Activated T-helper 1 cell treated with anti-CD3 and anti-CD28 coated beads, Interleukin-12 subunit alpha, Interleukin-12 subunit beta, Interleukin-2, Interleukin-4 antibody, amounts not matched to agents 30 ng/mL and 10 ng/mL and 1 ng/mL, durations not matched to agents 14 hours and 24 hours and 36 hours (primary cell): ENCODE data around the gene LPP. TPM values are rescaled to one million over a fixed set of nuclear protein-coding genes. Genes with fewer than 3 reads are reported as not detected.
A peak's percentile ranks its signal among the peaks of the same experiment; 100 is the strongest.

ENCODE experiments used
- DNase-seq: peaks from one replicate; pipeline ENCODE4 v3.0.0; 2021; ENCODE audit warnings: low spot score
- H3K27ac Mint-ChIP-seq: one replicate; pipeline ENCODE4 v1.8.0; 2021; ENCODE audit warnings: mild to moderate bottlenecking, mixed read lengths
- H3K27me3 Mint-ChIP-seq: one replicate; pipeline ENCODE4 v1.8.0; 2022; ENCODE audit warnings: mild to moderate bottlenecking, moderate library complexity, mixed read lengths; ENCODE audit not compliant: insufficient read depth
- H3K36me3 Mint-ChIP-seq: one replicate; pipeline ENCODE4 v1.8.0; 2021; ENCODE audit warnings: low read depth, mixed read lengths
- H3K4me1 Mint-ChIP-seq: one replicate; pipeline ENCODE4 v1.8.0; 2021; ENCODE audit warnings: low read depth, mixed read lengths
- H3K4me3 Mint-ChIP-seq: one replicate; pipeline ENCODE4 v1.8.0; 2021; ENCODE audit warnings: mild to moderate bottlenecking, moderate library complexity, mixed read lengths
- H3K9me3 Mint-ChIP-seq: one replicate; pipeline ENCODE4 v1.8.0; 2021; ENCODE audit warnings: mixed read lengths
- intact Hi-C: fragments of 100-400 bp; cut with micrococcal nuclease; formaldehyde crosslinking; loops from one replicate; pipeline ENCODE4 v1.15.1; 2024
- total RNA-seq: library from RNA; stranded (reverse); gene quantifications from 2 replicates; pipeline ENCODE4 v1.2.3, GENCODE V29; 2022

LPP gene
- total RNA-seq, 1 donor from 2014 or later, result 38.2 TPM

GRCh38 chr3:188358787-188359493 is 205.0 kb downstream of the LPP start:
- intact Hi-C loops, result loop anchor here (5.0 kb wide), 1 partner anchor 43 kb away; no protein-coding TSS in a partner anchor
- Mint-ChIP-seq H3K27ac (no peak overlapping the region), H3K4me3 (peak overlapping the region; percentile 4), H3K27me3 (peaks cover 23% of the 10 kb centered on the region), H3K36me3 (peaks cover 4% of the 10 kb centered on the region), H3K4me1 (peaks cover 36% of the 10 kb centered on the region), H3K9me3 (no peaks in the 10 kb centered on the region)
- no peak for DNase-seq

GRCh38 chr3:188360364-188360881 is 206.5 kb downstream of the LPP start:
- no peak for DNase-seq
- Mint-ChIP-seq H3K4me1 (peaks cover 29% of the 10 kb centered on the region), H3K4me3 (no peak overlapping the region), H3K27me3 (peaks cover 25% of the 10 kb centered on the region), H3K27ac (no peak overlapping the region), H3K36me3 (peaks cover 2% of the 10 kb centered on the region), H3K9me3 (no peaks in the 10 kb centered on the region)
- intact Hi-C loops, result no loop called here

- intact Hi-C loops, result no loop called here
- peaks cover 25% of the 10 kb centered on the region for H3K27me3 Mint-ChIP-seq
- H3K27ac Mint-ChIP-seq, result no peak overlapping the region
- peaks cover 3% of the 10 kb centered on the region for H3K36me3 Mint-ChIP-seq
- peaks cover 29% of the 10 kb centered on the region for H3K4me1 Mint-ChIP-seq
- H3K4me3 Mint-ChIP-seq, result no peak overlapping the region
- no peaks in the 10 kb centered on the region for H3K9me3 Mint-ChIP-seq
- DNase-seq, result no peak
Measured at GRCh38 chr3:188361888-188362287, 207.9 kb downstream of the LPP start.

- intact Hi-C loops, result no loop called here
- no peak for DNase-seq
- peaks cover 29% of the 10 kb centered on the region for H3K4me1 Mint-ChIP-seq
- H3K27ac Mint-ChIP-seq, result no peak overlapping the region
- no peak overlapping the region for H3K4me3 Mint-ChIP-seq
- H3K36me3 Mint-ChIP-seq, result peaks cover 3% of the 10 kb centered on the region
- H3K27me3 Mint-ChIP-seq, result peaks cover 22% of the 10 kb centered on the region
- no peaks in the 10 kb centered on the region for H3K9me3 Mint-ChIP-seq
Measured at GRCh38 chr3:188362405-188362831, 208.5 kb downstream of the LPP start.

GRCh38 chr3:188365184-188365583 is 211.2 kb downstream of the LPP start:
- intact Hi-C loops, result no loop called here
- no peak overlapping the region for H3K27ac Mint-ChIP-seq
- H3K36me3 Mint-ChIP-seq, result peaks cover 2% of the 10 kb centered on the region
- peaks cover 1% of the 10 kb centered on the region for H3K27me3 Mint-ChIP-seq
- no peak for DNase-seq
- peaks cover 8% of the 10 kb centered on the region for H3K4me1 Mint-ChIP-seq
- no peaks in the 10 kb centered on the region for H3K9me3 Mint-ChIP-seq
- H3K4me3 Mint-ChIP-seq, result no peak overlapping the region

- DNase-seq, result no peak
- Mint-ChIP-seq H3K27me3 (peaks cover 1% of the 10 kb centered on the region), H3K4me1 (peaks cover 10% of the 10 kb centered on the region), H3K27ac (no peak overlapping the region), H3K36me3 (peaks cover 2% of the 10 kb centered on the region), H3K4me3 (no peak overlapping the region), H3K9me3 (no peaks in the 10 kb centered on the region)
- intact Hi-C loops, result no loop called here
Measured at GRCh38 chr3:188365988-188366698, 212.2 kb downstream of the LPP start.

GRCh38 chr3:188367678-188368077 is 213.7 kb downstream of the LPP start:
- Mint-ChIP-seq H3K27me3 (peaks cover 1% of the 10 kb centered on the region), H3K4me3 (no peak overlapping the region), H3K9me3 (no peaks in the 10 kb centered on the region), H3K27ac (no peak overlapping the region), H3K4me1 (peaks cover 10% of the 10 kb centered on the region), H3K36me3 (peaks cover 4% of the 10 kb centered on the region)
- intact Hi-C loops, result no loop called here
- DNase-seq, result no peak

- Mint-ChIP-seq H3K27me3 (peaks cover under 1% of the 10 kb centered on the region), H3K27ac (no peak overlapping the region), H3K9me3 (no peaks in the 10 kb centered on the region), H3K4me1 (peaks cover 10% of the 10 kb centered on the region), H3K4me3 (no peak overlapping the region), H3K36me3 (peaks cover 4% of the 10 kb centered on the region)
- intact Hi-C loops, result no loop called here
- DNase-seq, result no peak
Measured at GRCh38 chr3:188369526-188369925, 215.6 kb downstream of the LPP start.

GRCh38 chr3:188370081-188370830 is 216.3 kb downstream of the LPP start:
- H3K9me3 Mint-ChIP-seq, result no peaks in the 10 kb centered on the region
- H3K27me3 Mint-ChIP-seq, result no peaks in the 10 kb centered on the region
- H3K36me3 Mint-ChIP-seq, result peaks cover 4% of the 10 kb centered on the region
- H3K4me1 Mint-ChIP-seq, result peaks cover 10% of the 10 kb centered on the region
- DNase-seq, result no peak
- intact Hi-C loops, result no loop called here
- no peak overlapping the region for H3K4me3 Mint-ChIP-seq
- H3K27ac Mint-ChIP-seq, result no peak overlapping the region

- Mint-ChIP-seq H3K27me3 (no peaks in the 10 kb centered on the region), H3K36me3 (peaks cover 14% of the 10 kb centered on the region), H3K27ac (no peak overlapping the region), H3K4me1 (peaks cover 16% of the 10 kb centered on the region), H3K4me3 (no peak overlapping the region), H3K9me3 (peaks cover 19% of the 10 kb centered on the region)
- no peak for DNase-seq
- intact Hi-C loops, result no loop called here
Measured at GRCh38 chr3:188378786-188379185, 224.8 kb downstream of the LPP start.

- peaks cover 24% of the 10 kb centered on the region for H3K9me3 Mint-ChIP-seq
- intact Hi-C loops, result no loop called here
- peaks cover 21% of the 10 kb centered on the region for H3K4me1 Mint-ChIP-seq
- peaks cover 17% of the 10 kb centered on the region for H3K36me3 Mint-ChIP-seq
- no peaks in the 10 kb centered on the region for H3K27me3 Mint-ChIP-seq
- H3K4me3 Mint-ChIP-seq, result no peak overlapping the region
- no peak overlapping the region for H3K27ac Mint-ChIP-seq
- DNase-seq, result no peak
Measured at GRCh38 chr3:188380252-188380651, 226.3 kb downstream of the LPP start.

GRCh38 chr3:188380722-188381121 is 226.8 kb downstream of the LPP start:
- intact Hi-C loops, result no loop called here
- Mint-ChIP-seq H3K27ac (no peak overlapping the region), H3K36me3 (peaks cover 17% of the 10 kb centered on the region), H3K9me3 (peaks cover 24% of the 10 kb centered on the region), H3K4me1 (peaks cover 25% of the 10 kb centered on the region), H3K4me3 (no peak overlapping the region), H3K27me3 (no peaks in the 10 kb centered on the region)
- DNase-seq, result no peak

GRCh38 chr3:188383748-188384147 is 229.8 kb downstream of the LPP start:
- H3K9me3 Mint-ChIP-seq, result peaks cover 9% of the 10 kb centered on the region
- peaks cover 15% of the 10 kb centered on the region for H3K36me3 Mint-ChIP-seq
- H3K4me3 Mint-ChIP-seq, result no peak overlapping the region
- peaks cover 1% of the 10 kb centered on the region for H3K27me3 Mint-ChIP-seq
- peaks cover 29% of the 10 kb centered on the region for H3K4me1 Mint-ChIP-seq
- DNase-seq, result no peak
- H3K27ac Mint-ChIP-seq, result no peak overlapping the region
- intact Hi-C loops, result no loop called here
